DMS79 (cell line): Measurements from ENCODE around the gene ALLC.

ENCODE experiments used
- DNase-seq: peaks from one replicate; lab custom pipeline; 2025; lab: John Stamatoyannopoulos, UW

ALLC gene

DNA sequence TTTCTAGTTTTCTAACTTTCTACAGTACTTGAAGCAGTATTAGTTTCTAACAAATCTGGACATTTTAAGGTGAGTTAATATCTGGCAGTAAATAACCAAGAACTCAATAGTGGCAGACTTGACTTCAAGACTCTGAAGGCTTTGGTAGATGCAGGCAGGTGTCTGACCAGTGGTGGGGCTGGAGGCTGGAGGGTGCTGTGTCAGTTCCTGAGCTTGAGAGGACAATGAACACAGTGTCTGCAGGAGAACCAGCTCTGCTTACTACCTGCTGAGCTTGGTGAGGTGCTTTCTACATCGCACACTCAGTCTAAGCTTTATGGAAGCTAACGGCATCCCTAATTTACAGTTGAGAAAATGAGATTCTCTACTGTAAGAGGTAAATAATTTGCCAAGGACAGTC lies 21.2 kb downstream of the ALLC start:
- no peak for DNase-seq

DNA sequence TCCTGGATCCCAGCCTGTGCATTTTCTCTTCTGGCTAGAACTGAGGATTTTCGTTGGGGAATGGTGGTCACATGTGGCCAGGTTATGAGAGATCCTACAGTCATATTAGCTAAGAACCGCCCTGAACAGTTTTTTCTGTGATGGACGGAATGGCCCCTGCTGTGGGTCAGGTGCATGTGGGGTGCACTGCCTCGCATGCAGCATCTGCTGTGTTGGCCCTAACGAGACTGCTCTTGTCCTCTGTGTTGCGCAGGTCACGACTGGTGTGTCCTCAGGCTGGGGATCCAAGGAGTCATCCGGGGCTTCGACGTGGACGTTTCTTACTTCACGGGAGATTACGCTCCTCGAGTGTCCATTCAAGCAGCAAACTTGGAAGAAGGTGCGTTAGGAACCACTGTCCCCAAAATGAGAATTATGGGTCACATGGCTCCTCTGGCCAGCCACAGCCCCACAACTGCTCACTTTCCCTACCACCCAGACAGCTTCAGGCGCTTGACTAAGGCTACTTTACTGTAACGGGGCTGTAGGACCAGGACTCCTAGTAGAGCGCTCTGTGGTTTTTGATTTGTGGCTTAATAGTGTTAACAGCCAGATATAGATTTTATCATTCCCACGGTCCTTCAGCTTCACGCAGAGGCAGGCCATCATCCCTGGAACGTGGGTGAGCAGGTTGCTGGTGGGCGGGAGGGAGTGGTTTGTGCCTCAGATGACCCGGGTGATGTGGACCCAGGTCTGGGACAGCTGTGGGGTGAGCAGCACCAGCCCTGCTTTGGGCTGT lies 21.8 kb downstream of the ALLC start:
- no peak for DNase-seq

- DNase-seq = no peak
Observed at GRCh38 chr2:3680548-3681345, 22.7 kb downstream of the ALLC start.

DNA sequence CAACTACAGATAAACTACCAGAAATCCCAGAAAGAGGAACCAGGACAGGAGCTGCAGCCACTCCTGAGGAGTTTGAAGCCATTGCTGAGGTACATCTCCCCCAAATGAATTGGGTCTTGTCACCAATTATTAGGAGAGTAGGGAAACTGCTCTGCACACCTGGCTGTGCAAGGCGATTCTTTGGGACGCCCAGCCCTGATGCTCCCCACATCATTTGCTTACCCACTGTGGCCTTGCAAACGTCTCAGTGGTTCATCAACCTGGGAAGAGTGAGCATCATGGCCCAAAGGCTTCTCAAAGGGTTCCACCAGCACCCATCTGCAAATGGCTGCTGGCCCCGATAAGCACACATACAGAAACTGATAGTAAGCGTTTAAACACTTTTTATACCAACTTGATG lies 23.6 kb downstream of the ALLC start:
- DNase-seq = no peak

GRCh38 chr2:3682811-3683210 lies 24.8 kb downstream of the ALLC start:
- DNase-seq = no peak

DNA sequence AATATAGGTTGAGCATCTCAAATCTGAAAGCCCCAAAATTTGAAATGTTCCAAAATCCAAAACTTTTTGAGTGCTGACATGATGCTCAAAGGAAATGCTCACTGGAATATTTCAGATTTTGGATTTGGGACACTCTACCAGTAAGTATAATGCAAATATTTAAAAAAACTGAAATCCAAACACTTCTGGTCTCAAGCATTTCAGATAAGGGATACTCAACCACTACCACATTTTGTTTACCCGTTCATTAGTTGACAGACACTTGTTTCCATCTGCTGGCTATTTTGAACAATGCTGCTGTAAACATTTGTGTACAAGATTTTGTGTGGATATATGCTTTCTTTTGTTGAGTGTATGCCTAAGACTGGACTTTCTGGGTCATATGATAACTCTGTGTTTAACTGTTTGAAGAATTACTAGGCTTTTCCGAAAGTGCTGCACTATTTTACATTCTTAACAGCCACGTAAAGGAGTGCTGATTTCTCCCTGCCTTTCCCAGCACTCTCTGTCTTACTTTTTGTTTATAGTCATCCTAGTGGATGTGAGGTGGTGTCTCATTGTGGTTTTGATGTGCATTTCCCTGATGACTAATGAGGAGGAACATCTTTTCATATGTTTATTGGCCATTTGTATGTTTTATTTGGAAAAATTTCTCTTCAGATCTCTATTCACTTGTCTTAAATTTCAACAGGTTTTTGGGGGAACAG lies 25.9 kb downstream of the ALLC start:
- no peak for DNase-seq

- DNase-seq = no peak
Observed at GRCh38 chr2:3689998-3690748, 32.2 kb downstream of the ALLC start.

- DNase-seq = peak; percentile 4
Observed at GRCh38 chr2:3692375-3692774, 34.4 kb downstream of the ALLC start.

- DNase-seq = no peak
Observed at GRCh38 chr2:3696545-3696944, 38.5 kb downstream of the ALLC start.

GRCh38 chr2:3701071-3701470 lies 43.1 kb downstream of the ALLC start:
- DNase-seq = no peak

GRCh38 chr2:3703236-3703756 lies 45.3 kb downstream of the ALLC start, which contains the start of gene DCDC2C:
Gene DCDC2C, plus strand, starts transcription at chr2:3703575. Its CDS starts 177 bp downstream, at chr2:3703752.
- DNase-seq = no peak

- DNase-seq = no peak
Observed at GRCh38 chr2:3703757-3704355, 45.9 kb downstream of the ALLC start.

DNA sequence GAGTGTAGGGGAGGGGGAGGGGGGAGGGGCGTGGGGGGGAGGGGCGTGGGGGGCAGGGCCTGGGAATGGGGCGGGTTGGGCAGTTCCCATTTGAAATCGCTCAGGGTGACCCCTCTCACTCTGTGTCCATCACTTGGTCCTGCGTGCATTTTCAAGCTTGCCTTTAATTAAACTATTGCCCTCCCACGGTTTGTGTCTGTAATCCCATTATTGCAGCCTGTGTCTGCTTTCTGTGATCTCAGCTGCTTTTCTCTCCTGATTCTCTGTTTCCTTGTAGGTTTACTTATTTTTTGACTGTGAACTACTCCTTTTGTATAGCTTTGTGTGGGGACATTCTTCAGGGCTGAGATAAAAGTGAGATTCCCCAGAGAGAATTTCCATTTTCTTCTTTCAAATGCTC lies 46.7 kb downstream of the ALLC start:
- no peak for DNase-seq

- no peak for DNase-seq
Observed at GRCh38 chr2:3705782-3706181, 47.8 kb downstream of the ALLC start.

- DNase-seq = no peak
Observed at GRCh38 chr2:3706892-3707291, 48.9 kb downstream of the ALLC start.

- DNase-seq = no peak
Observed at GRCh38 chr2:3708576-3708975, 50.6 kb downstream of the ALLC start.

DNA sequence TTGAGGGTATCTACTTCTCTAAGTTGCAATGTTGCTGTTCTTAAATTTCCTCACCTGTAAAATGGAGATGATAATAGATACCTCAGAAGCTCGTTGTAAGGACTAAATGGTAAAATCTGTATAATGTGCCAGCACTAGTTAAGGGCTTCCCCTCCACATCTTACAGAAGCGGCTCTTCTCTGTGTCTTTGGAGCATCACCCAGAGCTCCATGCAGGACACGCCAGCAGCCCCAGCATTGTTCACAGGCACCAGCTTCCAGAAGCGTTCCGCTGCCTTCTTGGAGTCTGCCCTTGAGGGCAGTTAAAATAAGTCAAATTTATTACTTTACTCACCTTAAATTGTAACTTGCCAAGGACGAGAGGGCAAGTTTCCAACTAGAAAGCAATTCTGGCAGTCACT lies 51.2 kb downstream of the ALLC start:
- DNase-seq = no peak

DNA sequence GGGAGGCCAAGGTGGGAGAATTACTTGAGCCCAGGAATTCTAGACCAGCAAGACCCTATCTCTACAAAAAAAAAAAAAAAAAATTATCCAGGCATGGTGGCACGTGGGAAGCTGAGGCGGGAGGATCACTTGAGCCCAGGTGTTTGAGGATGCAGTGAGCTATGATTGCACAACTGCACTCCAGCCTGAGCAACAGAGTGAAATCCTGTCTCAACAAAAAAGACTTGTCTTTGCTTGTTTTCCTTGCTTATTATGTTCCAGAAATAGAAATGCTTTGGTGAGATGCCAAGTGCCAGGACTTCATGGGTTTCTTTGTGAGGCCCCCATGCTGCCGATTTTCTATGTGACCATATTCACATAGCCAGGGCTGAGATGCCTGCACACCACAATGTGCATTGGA lies 54.4 kb downstream of the ALLC start:
- peak; percentile 40 for DNase-seq

- DNase-seq = no peak
Observed at GRCh38 chr2:3712831-3713503, 55.0 kb downstream of the ALLC start.

DNA sequence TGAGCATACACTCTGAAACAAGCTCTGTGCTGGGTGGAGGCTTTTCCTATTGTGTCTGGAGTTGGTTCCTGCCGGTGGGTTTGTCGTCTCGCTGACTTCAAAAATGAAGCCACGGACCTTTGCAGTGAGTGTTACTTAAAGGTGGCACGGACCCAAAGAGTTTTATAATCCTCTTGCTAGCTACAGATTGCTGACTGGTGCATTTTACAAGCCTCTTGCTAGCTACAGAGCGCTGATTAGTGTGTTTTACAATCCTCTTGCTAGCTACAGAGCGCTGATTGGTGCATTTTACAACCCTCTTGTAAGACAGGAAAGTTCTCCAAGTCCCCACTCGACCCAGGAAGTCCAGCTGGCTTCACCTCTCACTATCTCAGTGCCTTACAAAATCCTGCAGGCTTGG lies 60.7 kb downstream of the ALLC start:
- DNase-seq = no peak

- no peak for DNase-seq
Observed at GRCh38 chr2:3725002-3725401, 67.0 kb downstream of the ALLC start.
